ENCODE data around the gene SZT2.

SZT2 gene

DNA sequence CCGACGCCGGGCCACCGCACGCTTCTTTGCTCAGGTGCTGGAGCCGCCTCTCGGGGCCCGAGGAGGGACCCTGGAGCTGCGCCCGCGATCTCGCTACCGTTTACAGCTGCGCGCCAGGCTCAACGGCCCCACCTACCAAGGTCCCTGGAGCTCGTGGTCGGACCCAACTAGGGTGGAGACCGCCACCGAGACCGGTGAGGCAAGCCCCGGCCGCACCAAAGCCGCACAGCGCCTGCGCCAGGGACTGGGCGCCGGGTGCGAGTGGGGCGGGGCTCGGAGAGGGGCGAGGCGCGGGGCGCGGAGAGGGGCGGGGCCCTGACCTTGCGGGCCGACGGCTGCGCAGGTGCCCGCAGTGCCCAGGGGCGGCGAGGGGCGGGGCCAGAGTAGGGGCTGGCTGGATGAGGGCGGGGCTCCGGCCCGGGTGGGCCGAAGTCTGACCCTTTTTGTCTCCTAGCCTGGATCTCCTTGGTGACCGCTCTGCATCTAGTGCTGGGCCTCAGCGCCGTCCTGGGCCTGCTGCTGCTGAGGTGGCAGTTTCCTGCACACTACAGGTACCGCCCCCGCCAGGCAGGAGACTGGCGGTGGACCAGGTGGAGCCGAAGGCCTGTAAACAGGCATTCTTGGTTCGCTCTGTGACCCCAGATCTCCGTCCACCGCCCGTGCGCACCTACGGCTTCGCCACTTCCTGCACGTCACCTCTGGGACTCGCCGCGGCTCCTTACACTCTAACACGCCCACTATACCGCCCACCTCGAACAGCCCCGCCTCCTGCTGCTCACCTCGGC lies 40.7 kb upstream of the SZT2 start:
- no peak for TF ChIP-seq CTCF (IDR thresholded peaks at IDR 0.05; ENCODE audit: extremely low read depth, missing control alignments)
- DNase-seq (ENCODE audit: low spot score): peak; percentile 67

- no peak for TF ChIP-seq CTCF (IDR thresholded peaks at IDR 0.05; ENCODE audit: extremely low read depth, missing control alignments)
- no peak for DNase-seq (ENCODE audit: low spot score)
These were observed 39.9 kb upstream of the SZT2 start for GRCh38 chr1:43349594-43350306.

GRCh38 chr1:43350976-43351375 lies 38.7 kb upstream of the SZT2 start:
- no peak for DNase-seq (ENCODE audit: low spot score)
- TF ChIP-seq CTCF (IDR thresholded peaks at IDR 0.05; ENCODE audit: extremely low read depth, missing control alignments): no peak

GRCh38 chr1:43351421-43352350 lies 38.0 kb upstream of the SZT2 start:
- DNase-seq (ENCODE audit: low spot score): no peak
- no peak for TF ChIP-seq CTCF (IDR thresholded peaks at IDR 0.05; ENCODE audit: extremely low read depth, missing control alignments)

DNA sequence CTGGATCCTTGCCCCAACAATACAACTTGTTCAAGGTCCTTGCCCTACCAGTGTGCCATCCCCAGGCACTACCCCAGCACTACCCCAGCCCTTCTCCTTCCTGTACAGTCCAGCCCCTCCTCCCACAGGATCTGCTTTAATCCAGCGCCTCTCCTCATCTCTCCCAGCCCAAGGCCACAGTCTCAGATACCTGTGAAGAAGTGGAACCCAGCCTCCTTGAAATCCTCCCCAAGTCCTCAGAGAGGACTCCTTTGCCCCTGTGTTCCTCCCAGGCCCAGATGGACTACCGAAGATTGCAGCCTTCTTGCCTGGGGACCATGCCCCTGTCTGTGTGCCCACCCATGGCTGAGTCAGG lies 37.4 kb upstream of the SZT2 start:
- no peak for DNase-seq (ENCODE audit: low spot score)
- no peak for TF ChIP-seq CTCF (IDR thresholded peaks at IDR 0.05; ENCODE audit: extremely low read depth, missing control alignments)

DNA sequence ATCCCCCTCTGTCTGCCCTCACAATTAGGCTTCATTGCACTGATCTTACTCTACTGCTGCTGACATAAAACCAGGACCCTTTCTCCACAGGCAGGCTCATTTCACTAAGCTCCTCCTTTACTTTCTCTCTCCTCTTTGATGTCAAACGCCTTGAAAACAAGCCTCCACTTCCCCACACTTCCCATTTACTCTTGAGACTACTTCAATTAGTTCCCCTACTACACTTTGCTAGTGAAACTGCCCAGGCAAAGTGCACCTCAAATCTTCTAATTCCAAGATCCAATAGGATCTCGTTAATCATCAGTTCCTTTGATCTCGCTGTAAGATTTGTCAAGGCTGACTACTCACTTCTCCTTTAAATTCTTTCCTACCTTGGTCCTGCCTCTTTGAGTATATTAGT lies 36.8 kb upstream of the SZT2 start:
- no peak for DNase-seq (ENCODE audit: low spot score)
- TF ChIP-seq CTCF (IDR thresholded peaks at IDR 0.05; ENCODE audit: extremely low read depth, missing control alignments): no peak

All from GM20000 (cell line).